GM19193 (cell line): ENCODE measurements around the gene IFI44.

Source experiments
- POLR2A ChIP-seq: IDR thresholded peaks from 4 replicates; pipeline ENCODE4 v1.6.1; 2011; ENCODE audit not compliant: insufficient read depth, insufficient read length; ENCODE audit errors: extremely low read depth

Gene IFI44

DNA sequence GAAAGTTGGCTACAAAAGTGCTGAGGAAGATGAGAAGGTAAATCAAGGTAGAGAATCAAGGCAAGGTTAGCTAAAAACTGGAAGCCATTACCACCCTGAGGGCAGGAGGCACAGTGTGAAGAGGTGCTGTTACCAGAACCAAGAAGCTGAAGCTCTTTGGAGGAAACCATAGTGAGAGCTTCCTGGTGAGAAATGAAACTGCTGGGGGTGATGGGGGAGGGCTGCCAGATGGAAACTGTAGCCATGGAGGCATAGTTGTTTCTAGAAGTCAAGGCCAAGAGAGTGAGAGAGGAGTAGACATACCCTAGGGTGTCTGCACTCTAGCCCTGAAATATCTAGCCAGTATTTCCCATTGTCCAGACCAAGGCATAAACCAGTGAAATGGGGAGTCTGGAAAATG lies 28.7 kb downstream of the IFI44 start:
- TF ChIP-seq POLR2A: no peak

DNA sequence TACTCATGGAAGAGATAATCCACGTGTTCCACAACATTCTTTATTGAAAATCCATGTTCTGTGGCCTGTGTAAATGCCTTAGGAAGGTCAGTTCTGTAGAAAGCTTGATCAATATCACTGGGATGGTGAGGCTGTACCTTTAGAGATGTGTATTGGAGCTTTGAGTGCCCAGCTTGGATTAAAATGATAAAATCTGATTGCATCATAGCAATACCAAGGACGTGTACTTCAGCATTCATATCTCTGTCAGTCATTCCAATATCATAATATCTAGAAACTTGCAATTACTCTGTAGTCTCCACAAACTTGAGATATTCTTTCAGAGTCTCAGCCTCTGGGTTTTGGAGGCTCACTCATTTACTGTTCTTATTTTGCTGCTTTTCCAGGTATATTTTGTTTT lies 31.6 kb downstream of the IFI44 start:
- no peak for TF ChIP-seq POLR2A

- TF ChIP-seq POLR2A: no peak
These were observed 32.9 kb downstream of the IFI44 start for GRCh38 chr1:78682496-78682895.

DNA sequence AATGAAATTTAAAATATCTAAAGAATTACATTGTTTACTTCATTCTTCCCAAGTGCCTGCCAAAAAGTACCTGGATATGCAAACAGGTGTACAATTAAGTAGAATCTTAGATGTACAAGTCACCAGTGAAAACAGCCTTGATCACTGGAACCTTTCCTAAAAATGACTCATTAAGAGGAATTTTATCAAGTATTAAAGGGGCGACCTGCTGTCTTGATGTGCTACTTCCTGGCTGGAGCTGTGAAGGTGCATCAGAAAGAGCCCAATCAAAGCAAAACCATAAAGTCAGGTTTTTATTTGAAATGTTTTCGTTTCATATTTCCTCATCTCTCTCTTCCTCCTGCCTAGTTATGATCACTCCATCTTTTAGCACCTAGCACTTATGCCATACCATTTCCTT lies 33.4 kb downstream of the IFI44 start:
- no peak for TF ChIP-seq POLR2A

DNA sequence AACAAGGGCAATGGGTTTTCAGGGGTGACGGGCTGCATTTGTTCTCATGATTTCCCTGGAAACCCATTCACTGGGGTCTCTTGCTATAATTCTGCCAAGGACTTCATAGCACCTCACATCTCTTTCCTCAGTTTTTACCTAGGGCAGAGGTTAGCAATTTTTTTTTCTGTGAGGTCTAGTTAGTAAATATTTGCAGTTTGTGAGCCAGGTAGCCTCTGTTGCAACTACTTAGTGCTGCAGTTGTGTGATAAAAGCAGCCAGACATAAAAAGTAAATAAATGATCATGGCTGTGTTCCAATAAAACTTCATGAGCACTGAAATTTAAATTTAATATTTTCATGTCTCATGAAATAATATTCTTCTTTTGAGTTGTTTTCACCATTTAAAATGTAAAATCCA lies 37.7 kb downstream of the IFI44 start:
- TF ChIP-seq POLR2A: no peak

DNA sequence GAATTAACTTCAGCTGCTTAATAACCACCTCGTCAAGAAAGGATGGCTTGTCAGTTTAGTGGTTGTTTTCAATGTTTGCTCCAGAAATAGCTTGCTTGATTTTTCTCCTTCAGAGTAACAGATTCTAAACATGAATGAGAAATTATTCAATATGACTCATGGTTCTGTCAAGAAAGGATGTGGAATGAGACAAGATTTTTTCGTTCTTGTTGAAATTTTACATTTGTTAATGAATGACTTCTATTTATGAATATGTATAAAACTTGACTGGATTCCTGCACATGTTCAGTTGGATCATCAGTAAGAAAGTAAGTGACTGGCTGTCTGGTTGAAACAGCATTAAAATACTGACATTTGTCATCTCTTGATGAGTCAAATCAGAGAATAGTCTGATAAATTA lies 38.3 kb downstream of the IFI44 start:
- no peak for TF ChIP-seq POLR2A

DNA sequence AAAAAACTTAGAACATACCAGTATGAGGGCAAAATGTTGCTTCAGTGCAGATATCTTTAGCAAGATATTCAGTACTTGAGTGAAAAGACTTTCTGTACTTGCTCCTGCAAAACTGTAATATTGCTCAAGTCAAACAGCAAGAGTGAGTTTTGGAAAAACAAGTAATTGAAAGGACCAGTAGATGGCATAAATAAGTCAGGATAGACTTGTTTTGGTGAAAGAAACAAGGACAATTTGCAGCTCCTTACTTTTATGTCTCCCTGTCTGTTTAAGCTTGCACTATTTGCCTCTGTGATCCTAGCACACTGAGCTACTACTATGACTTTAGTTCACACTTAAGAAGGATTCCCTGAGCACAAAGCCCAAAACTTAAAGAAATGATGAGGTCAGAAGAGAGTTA lies 39.1 kb downstream of the IFI44 start:
- TF ChIP-seq POLR2A: no peak

DNA sequence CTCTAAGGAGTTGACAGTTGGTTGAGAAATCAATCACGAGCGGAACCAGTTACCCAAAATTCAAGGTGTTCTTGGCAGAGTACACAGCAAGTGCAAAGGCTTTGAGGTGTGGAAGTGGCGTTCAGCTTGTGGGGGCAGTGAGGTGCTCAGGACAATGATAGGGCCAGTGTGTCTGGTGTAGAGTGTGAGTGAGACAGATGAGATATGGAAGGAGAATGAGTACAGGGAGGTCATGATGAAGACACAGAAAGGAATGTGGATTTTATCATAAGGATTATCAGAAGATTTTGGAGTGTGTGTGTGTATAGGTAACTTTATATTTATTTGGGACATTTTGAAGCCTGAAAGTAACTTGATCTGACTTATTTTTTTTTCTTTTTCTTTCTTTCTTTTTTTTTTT lies 40.9 kb downstream of the IFI44 start:
- TF ChIP-seq POLR2A: no peak

DNA sequence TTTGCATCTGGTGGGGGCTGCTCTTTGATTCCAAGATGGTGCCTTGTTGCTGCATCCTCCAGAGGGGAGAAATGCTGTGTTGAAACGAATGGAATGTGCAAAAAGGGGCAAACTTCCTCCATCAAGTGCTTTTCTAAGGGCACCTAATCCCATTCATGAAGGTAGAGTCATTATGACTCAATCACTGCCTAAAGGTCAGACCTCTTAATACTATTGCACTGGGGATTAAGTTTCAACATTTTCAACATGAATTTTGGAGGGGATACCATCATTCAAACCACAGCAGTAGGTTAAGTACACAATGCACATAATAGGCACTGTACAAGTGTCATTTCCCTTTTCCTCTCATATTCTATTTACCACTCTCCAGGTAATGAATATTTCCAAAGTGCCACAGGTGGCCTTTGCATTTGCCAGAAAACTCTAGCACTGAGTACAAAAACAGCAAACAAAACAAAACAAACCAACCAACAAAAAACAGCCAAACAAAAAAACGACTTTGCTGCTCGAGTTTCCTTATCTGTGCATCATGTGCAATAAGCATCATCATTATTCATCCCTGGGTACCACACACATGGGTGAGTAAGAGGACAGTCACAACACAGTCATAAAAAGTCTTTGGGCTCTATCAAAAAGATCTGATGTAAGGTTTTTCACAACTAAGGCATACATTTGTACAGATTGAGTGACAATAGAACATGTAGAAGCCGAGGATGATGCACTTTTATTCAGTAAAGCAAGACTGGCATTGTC lies 42.5 kb downstream of the IFI44 start:
- no peak for TF ChIP-seq POLR2A

GRCh38 chr1:78699813-78700212 lies 50.2 kb downstream of the IFI44 start:
- TF ChIP-seq POLR2A: no peak

GRCh38 chr1:78702426-78702825 lies 52.8 kb downstream of the IFI44 start:
- TF ChIP-seq POLR2A: no peak

DNA sequence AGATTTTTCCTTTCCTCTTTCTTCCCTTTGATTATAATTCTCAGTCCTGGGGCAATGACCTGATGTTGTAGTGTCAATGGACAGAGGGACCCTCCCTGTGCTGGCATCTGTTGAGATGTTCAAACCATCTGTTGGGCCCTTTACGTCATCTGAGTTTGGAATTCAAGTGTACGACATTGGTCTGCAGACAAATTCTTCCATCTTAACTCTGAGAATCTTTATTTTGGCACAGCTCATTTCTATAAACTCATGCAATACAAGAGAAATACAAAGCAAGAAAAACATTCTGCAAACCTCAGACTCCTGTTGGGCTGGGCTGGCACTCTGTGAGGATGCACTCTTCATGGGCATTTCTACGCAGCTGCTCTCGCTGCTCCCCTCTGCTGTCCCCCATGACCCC lies 54.2 kb downstream of the IFI44 start:
- TF ChIP-seq POLR2A: no peak

GRCh38 chr1:78712467-78713051 lies 62.9 kb downstream of the IFI44 start:
- no peak for TF ChIP-seq POLR2A

DNA sequence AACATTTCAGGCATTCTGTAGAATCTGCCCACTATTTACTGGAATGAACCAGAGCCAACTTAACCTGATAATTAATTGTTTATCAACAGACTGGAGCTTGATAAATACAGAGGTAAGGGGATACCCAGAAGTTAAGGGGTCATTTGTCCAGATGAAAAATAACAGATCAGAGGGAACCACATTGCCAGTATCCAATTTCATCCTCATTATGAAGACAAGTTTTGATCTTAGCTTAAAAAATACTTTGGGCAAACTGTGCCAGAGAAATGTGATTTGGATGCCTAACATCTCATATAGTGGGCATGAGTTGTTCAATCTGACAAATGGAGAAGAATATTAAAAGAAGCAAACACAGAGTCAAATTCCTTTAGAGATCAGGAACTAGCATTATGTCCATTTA lies 63.7 kb downstream of the IFI44 start:
- TF ChIP-seq POLR2A: no peak
